Astrocyte of the hippocampus (primary cell): ENCODE results near the gene PDE9A.

Experiments used
- DNase-seq: peaks from one replicate; pipeline ENCODE4 v3.0.0; 2011; ENCODE audit warnings: low read depth, low spot score

Gene PDE9A

GRCh38 chr21:42820616-42821465 is 167.4 kb downstream of the PDE9A start:
- DNase-seq: no peak
